ENCODE data around the gene FHDC1. TPM values are rescaled to one million over a fixed set of nuclear protein-coding genes. Genes with fewer than 3 reads are reported as not detected.

The FHDC1 gene
- total RNA-seq, 1 donor from 2014 or later, result 42.0 TPM

GRCh38 chr4:152935143-152935542 is 980 bp upstream of the FHDC1 start:
- H3K27me3 Mint-ChIP-seq (ENCODE audit: unreplicated experiment), result peaks cover 30% of the 10 kb centered on the region
- no peaks in the 10 kb centered on the region for H3K36me3 Mint-ChIP-seq (ENCODE audit: unreplicated experiment)
- DNase-seq, result no peak
- TF ChIP-seq CTCF (IDR thresholded peaks at IDR 0.05; ENCODE audit: partially characterized antibody, unreplicated experiment), result no peak
- H3K27ac Mint-ChIP-seq (ENCODE audit: unreplicated experiment), result peak overlapping the region; percentile 69
- H3K4me3 Mint-ChIP-seq (ENCODE audit: unreplicated experiment), result peak overlapping the region; percentile 78
- peaks cover 34% of the 10 kb centered on the region for H3K4me1 Mint-ChIP-seq (ENCODE audit: low read depth, unreplicated experiment)
- peaks cover 22% of the 10 kb centered on the region for H3K9me3 Mint-ChIP-seq (ENCODE audit: unreplicated experiment)

- Mint-ChIP-seq H3K27me3 (ENCODE audit: unreplicated experiment) (peaks cover 26% of the 10 kb centered on the region), H3K4me1 (ENCODE audit: low read depth, unreplicated experiment) (peaks cover 34% of the 10 kb centered on the region), H3K9me3 (ENCODE audit: unreplicated experiment) (peaks cover 22% of the 10 kb centered on the region), H3K36me3 (ENCODE audit: unreplicated experiment) (no peaks in the 10 kb centered on the region), H3K4me3 (ENCODE audit: unreplicated experiment) (peak overlapping the region; percentile 76), H3K27ac (ENCODE audit: unreplicated experiment) (no peak overlapping the region)
- peak; percentile 61 for DNase-seq
- no peak for TF ChIP-seq CTCF (IDR thresholded peaks at IDR 0.05; ENCODE audit: partially characterized antibody, unreplicated experiment)
Observed at GRCh38 chr4:152936446-152937335, 568 bp downstream of the FHDC1 start.

- Mint-ChIP-seq H3K4me1 (ENCODE audit: low read depth, unreplicated experiment) (peaks cover 39% of the 10 kb centered on the region), H3K4me3 (ENCODE audit: unreplicated experiment) (peak overlapping the region; percentile 95)
Observed at GRCh38 chr4:152937336-152938236, 1.5 kb downstream of the FHDC1 start.

GRCh38 chr4:152938237-152938947 is 2.3 kb downstream of the FHDC1 start:
- no peak for DNase-seq
- peaks cover 27% of the 10 kb centered on the region for H3K9me3 Mint-ChIP-seq (ENCODE audit: unreplicated experiment)
- peaks cover 43% of the 10 kb centered on the region for H3K4me1 Mint-ChIP-seq (ENCODE audit: low read depth, unreplicated experiment)
- TF ChIP-seq CTCF (IDR thresholded peaks at IDR 0.05; ENCODE audit: partially characterized antibody, unreplicated experiment), result no peak
- H3K36me3 Mint-ChIP-seq (ENCODE audit: unreplicated experiment), result no peaks in the 10 kb centered on the region
- peak overlapping the region; percentile 75 for H3K27ac Mint-ChIP-seq (ENCODE audit: unreplicated experiment)
- H3K27me3 Mint-ChIP-seq (ENCODE audit: unreplicated experiment), result peaks cover 25% of the 10 kb centered on the region
- peak overlapping the region; percentile 95 for H3K4me3 Mint-ChIP-seq (ENCODE audit: unreplicated experiment)

More at GRCh38 chr4:152937336-152938236, 1.5 kb downstream of the FHDC1 start:
- H3K27me3 Mint-ChIP-seq (ENCODE audit: unreplicated experiment), result peaks cover 26% of the 10 kb centered on the region
- no peak for TF ChIP-seq CTCF (IDR thresholded peaks at IDR 0.05; ENCODE audit: partially characterized antibody, unreplicated experiment)
- peak; percentile 59 for DNase-seq
- no peaks in the 10 kb centered on the region for H3K36me3 Mint-ChIP-seq (ENCODE audit: unreplicated experiment)
- H3K9me3 Mint-ChIP-seq (ENCODE audit: unreplicated experiment), result peaks cover 25% of the 10 kb centered on the region
- peak overlapping the region; percentile 75 for H3K27ac Mint-ChIP-seq (ENCODE audit: unreplicated experiment)
